SW480 (cell line): ENCODE results near the gene IPO11.
"Not testable (repeated sequence)": the region's sequence is repeated elsewhere in the genome, so short reads cannot be mapped to it uniquely, and the experiment has no call there.

Source experiments
- DNase-seq: peaks from one replicate; pipeline ENCODE4 v3.0.0-alpha.2; 2016; ENCODE audit warnings: low spot score

Gene IPO11

DNA sequence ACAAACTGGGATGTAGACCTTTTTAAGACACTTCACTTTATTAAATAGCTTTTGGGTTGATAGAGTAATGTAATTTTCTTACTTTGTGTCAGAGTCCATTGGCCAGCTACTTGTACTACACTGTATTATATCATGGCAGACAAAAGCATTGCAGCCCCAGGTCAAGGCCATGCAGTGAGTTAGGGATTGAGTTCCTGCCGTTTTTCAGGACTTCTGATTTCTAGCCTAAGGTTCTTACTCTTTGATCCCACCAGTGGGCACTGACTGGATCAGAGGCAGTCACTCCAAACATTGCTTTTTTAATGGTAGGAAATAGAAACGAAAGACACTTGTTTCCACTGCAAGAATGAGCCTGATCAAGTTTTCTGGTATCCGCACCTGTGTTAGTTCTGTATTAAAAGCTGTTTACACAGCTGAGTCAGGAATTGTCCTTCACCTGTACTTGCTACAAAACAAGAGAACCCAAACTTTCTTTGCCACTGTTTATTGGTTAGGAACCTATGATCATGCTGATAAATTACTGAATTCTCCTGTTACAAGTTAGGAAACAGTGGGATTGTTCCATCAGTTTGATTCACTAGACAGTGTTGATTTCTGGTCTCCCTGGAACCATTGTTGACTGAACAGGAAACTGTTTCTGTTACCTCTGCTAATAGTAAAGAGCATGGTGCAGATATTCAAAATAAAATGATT lies 188.1 kb downstream of the IPO11 start:
- no peak for DNase-seq

DNA sequence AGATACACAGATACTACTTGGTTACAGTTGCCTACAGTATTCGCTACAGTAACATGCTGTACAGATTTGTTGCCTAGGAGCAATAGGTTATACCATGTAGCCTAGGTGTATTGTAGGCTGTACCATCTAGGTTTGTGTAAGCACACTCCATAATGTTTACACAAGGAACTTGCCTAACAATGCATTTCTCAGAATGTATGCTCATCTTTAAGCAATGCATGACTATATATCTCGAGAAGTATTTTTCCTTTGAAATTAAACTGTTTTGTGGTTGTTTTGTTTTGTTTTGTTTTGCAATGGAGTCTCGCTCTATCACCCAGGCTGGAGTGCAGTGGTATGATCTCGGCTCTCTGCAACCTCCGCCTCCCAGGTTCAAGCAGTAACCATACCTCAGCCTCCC lies 191.4 kb downstream of the IPO11 start:
- no peak for DNase-seq

DNA sequence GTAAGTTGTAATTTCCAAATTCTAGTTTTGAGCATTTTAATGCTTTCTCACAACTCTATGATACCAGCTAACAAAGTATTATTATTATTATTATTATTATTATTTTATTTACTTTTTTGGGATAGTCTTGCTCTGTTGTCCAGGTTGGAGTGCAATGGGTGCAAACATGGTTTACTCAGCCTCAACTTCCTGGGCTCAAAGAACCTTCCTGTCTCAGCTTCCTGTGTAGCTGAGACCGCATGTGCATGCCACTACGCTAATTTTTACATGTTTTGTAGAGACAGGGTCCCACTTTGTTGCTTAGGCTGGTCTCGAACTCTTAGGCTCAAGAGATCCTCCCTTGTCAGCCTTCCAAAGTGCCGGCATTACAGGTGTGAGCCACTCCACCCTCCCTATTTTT lies 193.1 kb downstream of the IPO11 start:
- DNase-seq: no peak

DNA sequence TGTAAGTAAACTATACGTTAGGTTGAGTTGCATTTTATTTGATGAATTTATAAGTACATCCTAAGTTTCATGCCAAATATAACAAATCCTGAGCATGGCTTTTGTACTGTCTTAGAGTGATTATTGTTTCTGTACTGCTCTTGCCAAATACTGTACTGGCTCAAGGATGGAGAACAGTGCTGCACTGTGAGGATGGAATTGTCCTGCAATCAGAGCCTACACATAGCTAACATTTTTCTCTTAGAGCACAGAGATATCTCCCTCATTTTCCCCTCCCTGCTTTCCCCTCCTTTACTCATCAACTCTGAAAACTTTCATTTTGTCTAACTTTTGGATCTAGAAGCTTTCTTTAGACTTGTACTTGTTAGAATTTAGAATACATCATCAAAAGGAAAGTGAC lies 194.3 kb downstream of the IPO11 start:
- no peak for DNase-seq

DNA sequence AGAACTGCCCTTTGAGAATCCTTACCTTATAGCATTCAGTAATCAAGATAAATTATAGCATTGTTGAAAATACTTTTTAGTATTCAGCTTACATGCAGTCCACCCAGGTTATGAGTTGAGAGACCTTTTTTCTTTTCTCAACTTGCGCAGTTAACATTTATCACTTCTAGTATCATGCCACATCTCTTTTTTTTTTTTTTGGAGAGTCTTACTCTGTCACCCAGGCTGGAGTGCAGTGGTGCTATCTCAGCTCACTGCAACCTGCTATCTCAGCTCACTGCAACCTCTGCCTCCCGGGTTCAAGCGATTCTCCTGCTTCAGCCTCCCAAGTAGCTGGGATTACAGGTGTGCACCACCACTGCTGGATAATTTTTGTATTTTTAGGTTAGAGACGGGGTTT lies 195.1 kb downstream of the IPO11 start:
- DNase-seq: no peak

DNA sequence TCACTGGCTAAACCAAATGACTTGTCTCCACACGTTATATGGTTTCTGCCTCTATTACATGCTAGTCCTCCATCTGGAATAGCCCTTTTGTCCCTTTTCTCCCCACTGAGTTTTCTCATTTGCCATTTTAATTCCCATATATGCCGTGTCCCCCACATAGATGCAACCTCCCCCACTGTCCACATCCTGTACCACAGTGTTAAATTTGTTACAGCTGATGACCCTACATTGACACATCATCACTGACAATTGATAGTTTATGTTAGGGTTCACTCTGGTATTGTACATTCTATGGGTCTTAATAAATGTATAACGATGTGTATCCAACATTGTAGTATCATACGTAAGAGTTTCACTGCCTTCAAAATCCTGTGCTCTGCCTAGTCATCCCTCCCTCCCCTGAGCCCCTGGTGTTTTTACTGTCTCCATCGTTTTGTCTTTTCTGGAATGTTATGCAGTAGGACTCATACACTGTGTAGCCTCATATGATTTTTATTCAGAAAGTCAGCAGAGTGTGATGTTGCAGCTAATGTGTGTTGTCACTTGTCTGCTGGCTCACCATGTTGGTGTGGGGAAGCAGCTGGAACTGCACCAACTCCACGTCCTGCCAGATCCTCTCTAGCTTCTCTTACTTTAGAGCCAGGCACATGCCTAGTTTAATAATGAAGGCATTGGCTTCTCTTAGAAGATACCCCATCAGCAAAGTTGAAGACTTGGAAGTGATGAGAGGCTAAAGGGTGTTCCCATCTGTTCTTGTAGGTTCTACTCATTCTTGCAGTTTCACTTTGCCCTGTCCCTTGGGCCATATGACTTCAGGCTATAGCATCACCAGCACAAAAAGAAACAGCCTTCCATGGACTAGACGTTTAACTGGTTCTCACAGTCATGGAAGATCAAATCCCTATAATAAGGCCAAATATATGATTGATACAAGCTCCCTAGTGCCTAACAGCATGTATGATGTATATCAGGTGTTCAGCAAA lies 196.3 kb downstream of the IPO11 start:
- no peak for DNase-seq

DNA sequence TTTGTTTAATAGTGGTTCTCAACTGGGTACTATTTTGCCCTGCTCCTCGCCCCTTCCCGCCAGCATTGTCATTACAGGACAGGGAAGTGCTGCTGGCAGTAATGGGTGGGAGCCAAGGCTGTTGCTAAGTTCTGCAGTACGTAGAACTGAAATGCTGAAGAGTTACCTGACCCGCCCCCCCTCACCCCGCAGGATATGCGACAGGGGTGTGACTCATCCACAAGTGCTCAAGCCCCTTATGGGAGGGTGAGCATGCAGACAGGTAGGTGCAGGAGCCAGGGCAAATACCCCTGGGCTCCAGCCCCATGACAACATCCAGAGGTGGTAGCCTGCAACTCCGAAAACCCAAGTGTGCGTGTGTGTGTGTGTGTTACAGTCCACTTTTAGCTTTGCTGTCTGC lies 201.8 kb downstream of the IPO11 start:
- DNase-seq: no peak

DNA sequence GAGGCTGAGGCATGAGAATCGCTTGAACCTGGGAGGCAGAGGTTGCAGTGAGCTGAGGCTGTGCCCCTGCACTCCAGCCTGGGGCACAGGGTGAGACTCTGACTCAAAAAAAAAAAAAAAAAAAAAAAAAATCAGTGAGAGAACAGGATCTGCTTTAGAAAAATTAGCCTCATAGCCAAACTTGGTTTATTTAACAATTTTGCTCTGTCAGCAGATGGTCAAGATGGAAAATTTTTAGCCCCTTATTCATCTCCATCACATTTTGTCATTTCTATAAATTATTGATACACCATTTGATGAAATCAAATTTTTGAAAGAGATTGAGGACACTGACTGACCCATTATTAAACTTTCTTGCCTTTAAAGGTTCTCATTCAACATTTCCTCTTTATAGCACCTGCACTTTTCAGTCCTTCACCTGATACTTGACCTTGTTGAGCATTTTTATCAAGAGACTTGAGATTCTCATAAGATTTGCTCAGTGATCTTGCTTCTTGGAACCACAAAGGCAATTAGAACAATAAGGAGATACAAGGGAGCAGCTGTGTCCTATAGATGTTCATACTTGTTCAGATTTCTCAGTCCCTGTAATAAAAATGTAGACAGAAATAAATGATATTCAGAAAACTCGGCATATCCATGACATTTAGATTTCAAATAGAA lies 204.2 kb downstream of the IPO11 start:
- no peak for DNase-seq

DNA sequence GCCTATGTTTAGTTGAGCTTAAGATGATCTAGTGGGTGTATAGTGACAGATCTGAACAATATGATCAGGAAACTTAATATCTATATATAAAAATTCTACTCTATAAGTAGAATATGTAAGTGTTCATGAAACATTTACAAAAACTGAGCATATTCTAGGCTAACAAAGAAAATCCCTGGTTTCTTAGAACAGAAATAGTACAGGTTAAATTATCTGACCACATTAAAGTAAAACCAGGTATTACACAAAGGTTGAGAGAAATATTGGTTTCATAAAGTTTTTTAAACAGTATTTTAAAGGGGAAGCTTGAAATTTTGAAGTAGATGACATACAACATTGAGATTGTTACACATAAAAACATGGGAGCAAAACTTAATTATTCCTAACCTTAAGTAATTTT lies 205.4 kb downstream of the IPO11 start:
- no peak for DNase-seq

DNA sequence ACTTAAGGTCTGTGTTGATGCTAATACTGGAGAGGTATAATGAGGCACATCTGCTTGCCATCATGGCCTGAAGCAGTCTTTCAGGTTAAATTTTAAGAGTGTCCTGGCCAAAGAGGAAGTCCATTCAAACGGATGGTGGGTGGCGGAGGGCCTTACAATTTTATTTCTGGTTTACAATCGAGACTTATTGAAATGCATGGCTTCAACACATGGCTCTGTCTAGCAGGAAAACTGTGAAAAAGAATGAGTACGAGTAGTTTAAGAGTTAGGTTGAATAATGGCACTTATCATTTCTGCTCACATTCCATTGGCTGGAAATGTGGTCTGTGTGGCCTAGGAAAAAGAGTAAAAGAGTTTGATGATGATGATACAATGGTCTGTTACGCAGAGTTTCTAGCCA lies 208.2 kb downstream of the IPO11 start:
- no peak for DNase-seq

DNA sequence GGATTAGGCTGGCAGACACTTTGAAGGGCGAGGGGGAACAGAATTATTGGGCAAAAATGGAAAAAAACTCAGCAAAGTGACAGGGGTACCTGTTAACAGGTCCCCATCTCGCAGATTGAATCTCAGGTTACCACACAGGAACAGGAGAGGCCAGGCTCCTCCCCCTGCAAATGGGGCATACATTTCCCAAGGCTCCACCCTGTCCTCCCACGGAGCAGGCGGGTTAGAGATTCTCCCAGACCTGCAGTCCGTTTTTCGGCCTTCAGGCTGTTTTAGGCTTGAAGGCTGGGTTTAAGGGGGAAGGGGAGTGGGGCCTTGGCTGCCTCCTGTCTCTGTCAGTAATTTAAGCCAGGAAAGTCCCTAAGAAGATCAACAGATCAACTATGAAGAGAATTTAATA lies 208.7 kb downstream of the IPO11 start:
- DNase-seq: no peak

DNA sequence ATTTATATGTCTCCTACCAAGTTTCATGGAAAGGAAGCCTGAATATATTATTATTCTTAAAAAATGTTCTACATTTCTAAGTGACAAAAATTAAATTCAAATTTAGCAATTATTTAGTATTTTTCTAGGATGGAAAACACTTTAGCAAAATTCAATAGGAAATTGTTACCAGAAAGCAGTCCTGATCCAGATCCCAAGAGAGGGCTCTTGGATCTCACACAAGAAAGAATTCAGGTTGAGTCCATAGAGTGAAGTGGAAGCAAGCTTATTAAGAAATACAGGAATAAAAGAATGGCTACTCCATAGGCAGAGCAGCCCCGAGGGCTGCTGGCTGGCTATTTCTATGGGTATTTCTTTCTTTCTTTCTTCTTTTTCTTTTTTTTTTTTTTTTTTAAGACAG lies 210.7 kb downstream of the IPO11 start:
- DNase-seq: no peak

DNA sequence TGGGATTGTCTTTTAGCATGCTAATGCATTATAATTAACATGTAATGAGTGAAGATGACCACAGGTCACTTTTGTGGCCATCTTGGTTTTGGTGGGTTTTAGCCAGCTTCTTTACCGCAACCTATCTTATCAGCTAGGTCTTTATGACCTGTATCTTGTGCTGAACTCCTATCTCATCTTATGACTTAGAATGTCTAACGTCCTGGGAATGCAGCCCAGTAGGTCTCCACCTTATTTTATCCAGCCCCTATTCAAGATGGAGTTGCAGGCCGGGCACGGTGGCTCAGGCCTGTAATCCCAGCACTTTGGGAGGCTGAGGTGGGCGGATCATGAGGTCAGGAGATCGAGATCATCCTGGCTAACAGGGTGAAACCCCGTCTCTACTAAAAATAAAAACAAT lies 211.9 kb downstream of the IPO11 start:
- DNase-seq: not testable (repeated sequence)

DNA sequence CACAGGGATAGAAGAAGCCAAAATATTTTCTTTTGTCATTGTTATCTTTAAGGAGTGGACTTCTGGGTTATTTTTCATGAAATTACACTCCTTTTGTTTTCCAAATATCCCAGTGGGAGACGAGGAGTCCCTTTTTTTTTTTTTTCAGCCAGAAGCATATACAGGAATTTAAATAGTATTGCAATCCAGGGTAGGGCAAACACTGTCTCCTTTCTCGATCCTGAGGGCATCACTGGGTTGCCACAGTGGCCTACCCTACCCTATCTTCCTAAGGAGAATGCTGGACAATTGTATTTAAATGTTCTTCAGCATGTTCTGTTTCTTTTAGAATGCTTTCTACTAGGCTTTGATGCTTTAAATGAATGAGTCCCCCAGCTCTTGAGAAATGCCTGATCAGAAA lies 214.0 kb downstream of the IPO11 start:
- no peak for DNase-seq

DNA sequence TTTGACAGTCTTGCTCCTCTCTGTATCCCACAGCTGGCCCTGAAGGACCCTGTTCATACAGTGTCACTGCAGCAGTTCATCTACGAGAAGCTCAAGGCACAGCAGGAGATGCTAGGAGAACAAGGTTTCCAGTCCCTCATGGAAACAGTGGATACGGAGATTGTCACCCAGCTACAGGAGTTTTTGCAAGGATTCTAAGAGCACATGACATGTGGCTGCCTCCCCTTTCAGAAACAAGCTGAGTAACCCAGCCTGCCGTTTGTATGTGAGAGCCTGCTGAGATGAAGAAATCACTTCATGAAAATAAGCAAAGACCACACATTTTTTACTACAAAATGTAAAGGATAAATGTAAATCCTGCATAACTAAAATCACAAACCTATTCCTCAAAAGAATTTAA lies 214.6 kb downstream of the IPO11 start:
- no peak for DNase-seq

DNA sequence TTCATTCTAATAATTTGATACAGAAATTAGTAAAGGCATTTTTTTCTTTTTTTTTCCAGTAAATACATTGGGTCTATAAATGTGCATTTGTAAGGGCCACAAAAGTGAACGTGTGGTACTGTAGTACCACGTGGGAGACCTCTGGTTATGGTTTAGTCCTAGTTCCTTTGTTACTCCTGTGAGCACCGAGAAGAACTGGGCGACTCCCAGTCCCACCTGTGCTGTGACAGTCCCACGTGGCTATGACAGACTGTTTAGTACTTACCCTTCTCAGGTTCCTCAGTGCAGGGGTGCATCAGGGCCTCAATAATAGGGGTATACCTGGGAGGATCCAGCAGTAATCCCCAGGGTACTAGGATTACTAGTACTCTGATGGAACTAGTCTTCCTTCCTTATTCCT lies 215.3 kb downstream of the IPO11 start:
- no peak for DNase-seq

DNA sequence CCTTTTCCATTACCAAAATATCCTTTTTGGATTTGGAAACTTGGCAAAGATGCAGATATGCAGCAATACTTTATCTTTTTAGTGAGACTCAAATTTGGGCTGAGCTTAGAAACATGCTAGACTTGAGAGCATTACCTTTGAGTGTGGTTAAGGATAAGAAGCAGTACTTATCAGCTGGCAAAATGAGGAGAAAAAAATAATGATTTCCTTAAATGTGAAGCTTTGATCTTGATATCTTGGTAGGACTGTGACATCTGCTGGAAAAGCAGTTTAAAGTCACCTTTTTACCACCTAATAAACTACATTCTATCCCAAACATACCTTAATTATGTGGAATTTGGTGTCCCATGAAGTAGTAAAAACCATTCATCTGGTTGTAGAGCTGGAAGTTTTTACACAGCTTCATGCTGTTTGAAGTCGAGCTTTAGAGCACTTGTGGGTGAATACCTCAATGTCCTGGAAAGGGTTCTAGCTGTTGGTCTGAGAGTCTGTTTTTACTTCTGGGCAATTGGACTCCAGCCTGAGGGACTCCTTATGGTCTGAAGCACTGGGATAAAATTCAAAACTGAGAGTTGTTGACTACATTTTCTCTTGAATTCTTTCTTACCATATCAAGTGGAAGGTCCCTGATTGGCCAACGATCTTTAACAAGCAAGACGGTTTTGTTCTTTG lies 219.5 kb downstream of the IPO11 start:
- DNase-seq: no peak

DNA sequence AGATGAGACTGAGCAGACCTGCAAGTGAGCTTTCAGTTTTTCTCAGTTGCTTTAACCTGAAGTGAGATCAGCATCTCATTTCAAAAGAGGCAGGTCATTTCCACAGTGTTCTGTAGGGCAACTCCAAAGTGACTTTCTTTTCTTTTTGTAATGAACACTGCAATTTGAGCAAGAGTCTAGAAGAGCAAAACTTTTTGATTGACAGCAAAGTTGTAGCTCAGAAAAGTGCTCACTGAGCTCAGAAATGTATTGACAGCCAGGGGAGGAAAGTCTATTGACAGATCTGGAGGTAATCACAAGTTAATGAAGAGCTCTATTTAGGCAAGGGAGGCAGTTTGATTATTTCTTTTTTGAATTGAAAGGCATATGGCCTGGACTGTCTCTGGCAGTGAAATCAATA lies 220.7 kb downstream of the IPO11 start:
- DNase-seq: no peak

DNA sequence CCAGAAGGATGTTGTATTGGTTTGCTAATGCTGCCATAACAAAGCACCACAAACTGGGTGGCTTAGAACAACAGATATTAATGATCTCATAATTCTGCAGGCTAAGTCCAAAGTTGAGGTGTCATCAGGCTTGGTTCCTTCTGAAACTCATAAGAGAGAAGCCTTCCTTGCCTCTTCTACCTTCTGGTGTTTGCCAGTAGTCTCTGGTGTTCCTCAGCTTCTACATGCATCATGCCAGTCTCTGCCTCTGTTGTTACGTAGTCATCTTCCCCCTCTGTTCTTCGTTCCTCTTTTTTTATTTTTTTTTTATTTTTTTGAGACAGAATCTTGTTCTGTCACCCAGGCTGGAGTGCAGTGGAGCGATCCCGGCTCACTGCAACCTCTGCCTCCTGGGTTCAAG lies 227.9 kb downstream of the IPO11 start:
- DNase-seq: no peak

DNA sequence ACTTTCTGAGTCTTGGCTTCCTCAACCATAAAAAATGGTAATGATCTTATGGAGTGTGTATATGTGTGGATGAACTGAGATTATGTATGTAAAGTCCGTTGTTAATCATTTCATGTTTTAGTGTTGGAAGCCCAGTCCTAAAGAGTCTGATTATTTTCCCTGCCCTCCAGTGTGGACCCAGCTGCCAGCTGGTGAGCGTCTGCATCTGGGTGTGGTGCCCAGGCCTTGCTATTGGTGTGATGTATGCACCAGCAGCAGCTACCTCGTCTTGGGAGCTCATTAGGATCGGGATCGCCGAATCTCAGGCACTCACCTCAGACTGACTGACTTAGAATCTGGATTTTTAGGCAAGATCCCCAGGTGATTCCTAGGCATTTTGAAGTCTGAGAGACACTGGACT lies 229.9 kb downstream of the IPO11 start:
- no peak for DNase-seq

DNA sequence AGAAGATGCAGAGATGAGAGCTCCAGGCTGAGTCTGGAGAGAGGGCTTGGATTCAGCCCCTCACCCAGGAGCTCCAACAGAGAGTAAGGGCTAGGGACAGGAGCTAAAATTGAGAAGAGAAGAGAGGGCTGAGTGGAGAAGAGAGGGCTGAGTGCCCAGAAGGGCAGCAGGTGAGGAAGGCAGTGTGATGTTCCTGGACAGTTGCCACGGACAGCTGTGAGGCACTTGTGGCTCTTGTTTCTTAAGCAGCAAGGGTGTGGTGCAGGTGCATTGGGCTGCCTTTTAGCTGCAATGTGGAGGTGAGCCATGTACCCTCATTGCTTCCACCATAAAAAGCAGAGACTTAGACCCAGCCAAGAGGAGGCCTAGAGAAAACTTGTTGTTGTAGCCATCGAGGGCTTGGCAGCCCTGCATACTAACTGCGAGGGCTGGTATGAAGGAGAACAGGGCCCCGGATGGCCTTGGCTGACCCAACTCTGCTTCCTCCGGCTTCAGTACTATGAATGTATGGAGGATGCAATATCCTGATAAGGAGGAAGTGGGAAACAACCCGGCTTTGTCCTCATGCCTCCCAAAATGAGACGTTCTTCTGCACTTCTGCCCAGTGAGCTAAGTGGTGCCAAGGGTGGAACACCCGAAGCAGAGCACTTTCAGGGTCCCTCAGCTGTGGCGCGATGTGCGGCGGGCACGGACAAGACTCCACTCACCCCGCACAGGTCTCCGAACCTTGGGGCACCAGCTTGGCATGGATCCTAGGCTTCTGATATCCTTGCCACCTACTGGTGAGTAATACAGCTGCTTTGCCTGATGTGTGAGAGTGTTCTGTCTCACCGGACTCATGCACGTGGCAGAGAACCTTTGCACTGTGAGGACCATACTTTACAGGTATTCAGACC lies 231.2 kb downstream of the IPO11 start:
- DNase-seq: no peak
